HEK293T (cell line): Measurements from ENCODE around the gene FRMPD2.

ENCODE experiments used
- ARNT ChIP-seq: fragments of 450-650 bp; IDR thresholded peaks from 2 replicates; pipeline ENCODE4 v1.6.1; 2017; ENCODE audit warnings: mild to moderate bottlenecking
- CTBP1 ChIP-seq: fragments of 450-650 bp; IDR thresholded peaks from 2 replicates; pipeline ENCODE4 v1.6.1; 2016; ENCODE audit warnings: borderline replicate concordance
- ELF4 ChIP-seq: fragments of 450-650 bp; IDR thresholded peaks from 2 replicates; pipeline ENCODE4 v1.6.1; 2017; ENCODE audit warnings: antibody characterized with exemption
- FOXK2 ChIP-seq: fragments of 450-650 bp; IDR thresholded peaks from 2 replicates; pipeline ENCODE4 v1.6.1; 2016; ENCODE audit warnings: mild to moderate bottlenecking
- FOXM1 ChIP-seq: fragments of 450-650 bp; IDR thresholded peaks from 2 replicates; pipeline ENCODE4 v1.6.1; 2017; ENCODE audit warnings: mild to moderate bottlenecking, borderline replicate concordance
- HDGF ChIP-seq: fragments of 450-650 bp; IDR thresholded peaks from 2 replicates; pipeline ENCODE4 v1.6.1; 2017; ENCODE audit warnings: antibody characterized with exemption, borderline replicate concordance
- SP1 ChIP-seq: fragments of 450-650 bp; IDR thresholded peaks from 2 replicates; pipeline ENCODE4 v1.6.1; 2017
- SUZ12 ChIP-seq: fragments of 450-650 bp; IDR thresholded peaks from 2 replicates; pipeline ENCODE4 v1.6.1; 2016; ENCODE audit warnings: mild to moderate bottlenecking
- TARDBP ChIP-seq: fragments of 450-650 bp; IDR thresholded peaks from 2 replicates; pipeline ENCODE4 v1.6.1; 2016
- ZNF384 ChIP-seq: fragments of 450-650 bp; IDR thresholded peaks from 2 replicates; pipeline ENCODE4 v1.6.1; 2016

- no peak for TF ChIP-seq ELF4
- TF ChIP-seq CTBP1 = no peak
- TF ChIP-seq SUZ12 = no peak
- TF ChIP-seq FOXM1 = no peak
- no peak for TF ChIP-seq SP1
- TF ChIP-seq TARDBP = no peak
- TF ChIP-seq ZNF384 = no peak
- TF ChIP-seq FOXK2 = no peak
- no peak for TF ChIP-seq HDGF
- no peak for TF ChIP-seq ARNT
Observed at GRCh38 chr10:48224296-48224695, 50.2 kb downstream of the FRMPD2 start.
